WERI-Rb-1 (cell line): ENCODE measurements around the gene ACE2.

Experiments
- DNase-seq: peaks from one replicate; pipeline ENCODE4 v3.0.0-alpha.2; 2020
- H3K27ac ChIP-seq: fragments of 250-450 bp; sonication (Bioruptor Pico); 2 replicates; pipeline ENCODE4 v1.5.1; 2020; ENCODE audit warnings: mild to moderate bottlenecking, moderate library complexity
- H3K27me3 ChIP-seq: fragments of 250-450 bp; sonication (Bioruptor Pico); 2 replicates; pipeline ENCODE4 v1.5.1; 2021; ENCODE audit warnings: mild to moderate bottlenecking, low read depth, moderate library complexity; ENCODE audit not compliant: insufficient read depth, severe bottlenecking
- H3K36me3 ChIP-seq: fragments of 250-450 bp; sonication (Bioruptor Pico); 2 replicates; pipeline ENCODE4 v1.5.1; 2020; ENCODE audit warnings: mild to moderate bottlenecking, moderate library complexity
- H3K4me3 ChIP-seq: 2 replicates; pipeline ENCODE4 v1.5.1; 2011; ENCODE audit warnings: low read depth, mild to moderate bottlenecking, control low read depth, low read length
- H3K9me3 ChIP-seq: fragments of 250-450 bp; sonication (Bioruptor Pico); 2 replicates; pipeline ENCODE4 v1.5.1; 2021; ENCODE audit warnings: mild to moderate bottlenecking, moderate library complexity; ENCODE audit not compliant: severe bottlenecking
- CTCF ChIP-seq: IDR thresholded peaks from 2 replicates; pipeline ENCODE4 v1.5.1; 2011; ENCODE audit warnings: low read depth, mild to moderate bottlenecking, control low read depth, inconsistent platforms, low read length

Gene ACE2

DNA sequence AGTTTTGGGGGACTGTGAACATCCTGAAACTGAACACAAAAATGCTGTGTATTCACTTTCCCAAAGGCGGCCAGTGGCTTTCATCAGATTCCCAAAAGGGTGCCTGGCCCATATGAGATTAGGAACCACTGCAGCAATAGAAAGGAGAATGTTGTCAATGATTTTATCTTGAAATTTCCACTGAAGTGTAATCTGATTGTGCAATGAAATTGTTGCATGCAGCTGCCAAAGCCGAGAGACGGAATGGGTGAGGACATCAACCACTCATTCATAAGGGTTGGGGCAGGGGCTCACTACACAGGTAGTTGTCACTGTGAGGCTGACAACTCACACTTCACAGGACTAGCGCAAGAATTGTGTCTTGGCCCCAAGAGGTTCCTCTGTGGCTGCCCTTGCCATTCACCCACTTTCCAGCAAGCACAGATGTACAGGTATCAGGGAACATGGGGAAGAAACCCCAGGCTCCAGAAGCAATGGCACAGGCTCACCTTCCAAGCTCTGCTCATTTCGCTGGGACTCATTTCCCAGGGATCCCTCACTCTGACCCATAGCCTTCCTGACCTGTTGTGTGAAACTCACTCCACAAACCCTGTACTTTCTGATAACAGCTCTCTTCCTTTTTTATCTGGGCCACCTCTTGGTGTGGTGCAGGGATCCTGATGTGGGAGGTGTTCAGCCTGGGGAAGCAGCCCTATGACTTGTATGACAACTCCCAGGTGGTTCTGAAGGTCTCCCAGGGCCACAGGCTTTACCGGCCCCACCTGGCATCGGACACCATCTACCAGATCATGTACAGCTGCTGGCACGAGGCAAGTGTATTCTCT, 51.4 kb downstream of the ACE2 start:
- H3K27ac ChIP-seq = no peak overlapping the region
- H3K27me3 ChIP-seq = peaks cover 58% of the 10 kb centered on the region
- H3K9me3 ChIP-seq = no peaks in the 10 kb centered on the region
- H3K36me3 ChIP-seq = no peaks in the 10 kb centered on the region
- H3K4me3 ChIP-seq = no peak overlapping the region
- DNase-seq = no peak
- TF ChIP-seq CTCF = no peak

- H3K4me3 ChIP-seq = no peak overlapping the region
- peaks cover 50% of the 10 kb centered on the region for H3K27me3 ChIP-seq
- H3K9me3 ChIP-seq = no peaks in the 10 kb centered on the region
- DNase-seq = no peak
- no peak overlapping the region for H3K27ac ChIP-seq
- no peaks in the 10 kb centered on the region for H3K36me3 ChIP-seq
- no peak for TF ChIP-seq CTCF
These were observed 53.4 kb downstream of the ACE2 start for GRCh38 chrX:15547356-15547755.

- no peak overlapping the region for H3K27ac ChIP-seq
- no peak for DNase-seq
- no peak for TF ChIP-seq CTCF
- peaks cover 50% of the 10 kb centered on the region for H3K27me3 ChIP-seq
- no peaks in the 10 kb centered on the region for H3K36me3 ChIP-seq
- H3K9me3 ChIP-seq = no peaks in the 10 kb centered on the region
- no peak overlapping the region for H3K4me3 ChIP-seq
These were observed 54.0 kb downstream of the ACE2 start for GRCh38 chrX:15546745-15547144.

DNA sequence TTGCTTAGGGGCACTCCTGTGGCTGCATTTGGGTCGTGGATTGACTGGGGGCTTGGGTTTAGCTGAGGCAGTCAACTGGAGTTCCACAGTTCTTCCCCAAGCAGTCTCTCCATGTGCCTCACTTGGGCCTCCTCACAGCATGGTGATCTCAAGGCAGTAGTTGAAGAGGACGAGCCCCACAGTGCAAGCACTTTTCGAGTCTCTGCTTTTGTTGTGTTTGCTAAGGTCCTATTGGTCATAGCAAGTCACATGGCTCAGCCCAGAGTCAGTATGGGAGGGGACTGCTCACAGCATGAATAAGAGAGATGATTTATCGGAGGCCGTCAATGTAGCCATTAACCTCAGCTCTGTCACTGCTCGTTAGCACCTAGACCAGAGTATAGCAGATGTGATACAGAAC, 70.4 kb downstream of the ACE2 start:
- no peak for DNase-seq
- no peak overlapping the region for H3K4me3 ChIP-seq
- no peaks in the 10 kb centered on the region for H3K36me3 ChIP-seq
- TF ChIP-seq CTCF = no peak
- H3K27me3 ChIP-seq = peaks cover 15% of the 10 kb centered on the region
- H3K9me3 ChIP-seq = no peaks in the 10 kb centered on the region
- H3K27ac ChIP-seq = no peak overlapping the region

DNA sequence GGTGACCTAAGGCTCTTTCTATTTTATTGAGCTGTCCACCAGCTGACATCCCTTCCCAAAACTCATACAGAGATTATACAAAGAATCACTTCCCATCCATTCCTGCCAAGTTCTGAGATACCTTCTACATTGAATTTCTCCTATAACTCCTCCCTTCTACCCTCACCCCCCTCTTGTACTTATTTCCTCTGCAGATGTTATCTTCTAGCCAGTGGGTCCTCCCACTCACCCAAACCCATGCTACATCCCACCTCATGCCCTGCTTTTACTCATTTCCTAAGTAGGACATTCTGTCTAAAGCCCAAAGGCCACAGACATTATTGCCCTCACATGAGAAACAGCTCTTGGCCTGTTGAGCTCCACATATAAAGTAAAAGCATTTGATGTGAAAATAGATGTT, 71.6 kb downstream of the ACE2 start:
- H3K4me3 ChIP-seq = no peak overlapping the region
- DNase-seq = no peak
- no peak overlapping the region for H3K27ac ChIP-seq
- no peak for TF ChIP-seq CTCF
- no peaks in the 10 kb centered on the region for H3K9me3 ChIP-seq
- peaks cover 19% of the 10 kb centered on the region for H3K27me3 ChIP-seq
- H3K36me3 ChIP-seq = no peaks in the 10 kb centered on the region
